ENCODE data around the gene IMMT. TPM values are rescaled to one million over a fixed set of nuclear protein-coding genes. Genes with fewer than 3 reads are reported as not detected.

Gene IMMT
- total and polyA plus RNA-seq, 9 of the 15 experiments (the other 6 are each of a cell fraction or from before 2014, with no cell fraction given), result 119 to 294 (median 140) TPM

DNA sequence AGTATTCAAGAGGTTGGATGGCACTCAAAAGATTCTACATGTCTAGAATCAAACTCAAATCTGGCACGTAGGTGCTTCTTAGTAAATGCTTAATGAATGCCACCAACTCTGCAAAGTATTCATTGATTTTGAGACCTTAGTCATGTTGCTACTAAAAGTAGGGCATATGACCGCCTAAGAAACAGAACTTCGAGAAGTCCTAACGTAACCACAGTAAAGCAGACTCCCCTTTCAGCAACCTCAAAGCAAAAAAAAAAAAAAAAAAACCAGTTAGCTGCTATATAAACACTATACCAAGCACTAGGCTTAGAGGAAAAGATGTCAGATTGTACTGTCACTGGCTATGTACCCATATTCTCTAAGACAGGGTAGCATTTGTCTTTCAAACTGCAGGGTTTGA lies 55.3 kb downstream of the IMMT start (continued):
- TF ChIP-seq, protein P1, sequence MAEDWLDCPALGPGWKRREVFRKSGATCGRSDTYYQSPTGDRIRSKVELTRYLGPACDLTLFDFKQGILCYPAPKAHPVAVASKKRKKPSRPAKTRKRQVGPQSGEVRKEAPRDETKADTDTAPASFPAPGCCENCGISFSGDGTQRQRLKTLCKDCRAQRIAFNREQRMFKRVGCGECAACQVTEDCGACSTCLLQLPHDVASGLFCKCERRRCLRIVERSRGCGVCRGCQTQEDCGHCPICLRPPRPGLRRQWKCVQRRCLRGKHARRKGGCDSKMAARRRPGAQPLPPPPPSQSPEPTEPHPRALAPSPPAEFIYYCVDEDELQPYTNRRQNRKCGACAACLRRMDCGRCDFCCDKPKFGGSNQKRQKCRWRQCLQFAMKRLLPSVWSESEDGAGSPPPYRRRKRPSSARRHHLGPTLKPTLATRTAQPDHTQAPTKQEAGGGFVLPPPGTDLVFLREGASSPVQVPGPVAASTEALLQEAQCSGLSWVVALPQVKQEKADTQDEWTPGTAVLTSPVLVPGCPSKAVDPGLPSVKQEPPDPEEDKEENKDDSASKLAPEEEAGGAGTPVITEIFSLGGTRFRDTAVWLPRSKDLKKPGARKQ (CRISPR knock-in tag; IDR thresholded peaks at IDR 0.05), result no peak
- TF ChIP-seq, protein P2, sequence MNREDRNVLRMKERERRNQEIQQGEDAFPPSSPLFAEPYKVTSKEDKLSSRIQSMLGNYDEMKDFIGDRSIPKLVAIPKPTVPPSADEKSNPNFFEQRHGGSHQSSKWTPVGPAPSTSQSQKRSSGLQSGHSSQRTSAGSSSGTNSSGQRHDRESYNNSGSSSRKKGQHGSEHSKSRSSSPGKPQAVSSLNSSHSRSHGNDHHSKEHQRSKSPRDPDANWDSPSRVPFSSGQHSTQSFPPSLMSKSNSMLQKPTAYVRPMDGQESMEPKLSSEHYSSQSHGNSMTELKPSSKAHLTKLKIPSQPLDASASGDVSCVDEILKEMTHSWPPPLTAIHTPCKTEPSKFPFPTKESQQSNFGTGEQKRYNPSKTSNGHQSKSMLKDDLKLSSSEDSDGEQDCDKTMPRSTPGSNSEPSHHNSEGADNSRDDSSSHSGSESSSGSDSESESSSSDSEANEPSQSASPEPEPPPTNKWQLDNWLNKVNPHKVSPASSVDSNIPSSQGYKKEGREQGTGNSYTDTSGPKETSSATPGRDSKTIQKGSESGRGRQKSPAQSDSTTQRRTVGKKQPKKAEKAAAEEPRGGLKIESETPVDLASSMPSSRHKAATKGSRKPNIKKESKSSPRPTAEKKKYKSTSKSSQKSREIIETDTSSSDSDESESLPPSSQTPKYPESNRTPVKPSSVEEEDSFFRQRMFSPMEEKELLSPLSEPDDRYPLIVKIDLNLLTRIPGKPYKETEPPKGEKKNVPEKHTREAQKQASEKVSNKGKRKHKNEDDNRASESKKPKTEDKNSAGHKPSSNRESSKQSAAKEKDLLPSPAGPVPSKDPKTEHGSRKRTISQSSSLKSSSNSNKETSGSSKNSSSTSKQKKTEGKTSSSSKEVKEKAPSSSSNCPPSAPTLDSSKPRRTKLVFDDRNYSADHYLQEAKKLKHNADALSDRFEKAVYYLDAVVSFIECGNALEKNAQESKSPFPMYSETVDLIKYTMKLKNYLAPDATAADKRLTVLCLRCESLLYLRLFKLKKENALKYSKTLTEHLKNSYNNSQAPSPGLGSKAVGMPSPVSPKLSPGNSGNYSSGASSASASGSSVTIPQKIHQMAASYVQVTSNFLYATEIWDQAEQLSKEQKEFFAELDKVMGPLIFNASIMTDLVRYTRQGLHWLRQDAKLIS (CRISPR knock-in tag; IDR thresholded peaks at IDR 0.05), result no peak
- no peak for TF ChIP-seq CREBBP (IDR thresholded peaks at IDR 0.05; ENCODE audit: low read depth, low read length)
- no peak for TF ChIP-seq NCOA2 (IDR thresholded peaks at IDR 0.05; ENCODE audit: partially characterized antibody in 2 of 2)
- no peak for TF ChIP-seq TEAD1 (CRISPR knock-in tag; IDR thresholded peaks at IDR 0.05)
- TF ChIP-seq, protein P3, sequence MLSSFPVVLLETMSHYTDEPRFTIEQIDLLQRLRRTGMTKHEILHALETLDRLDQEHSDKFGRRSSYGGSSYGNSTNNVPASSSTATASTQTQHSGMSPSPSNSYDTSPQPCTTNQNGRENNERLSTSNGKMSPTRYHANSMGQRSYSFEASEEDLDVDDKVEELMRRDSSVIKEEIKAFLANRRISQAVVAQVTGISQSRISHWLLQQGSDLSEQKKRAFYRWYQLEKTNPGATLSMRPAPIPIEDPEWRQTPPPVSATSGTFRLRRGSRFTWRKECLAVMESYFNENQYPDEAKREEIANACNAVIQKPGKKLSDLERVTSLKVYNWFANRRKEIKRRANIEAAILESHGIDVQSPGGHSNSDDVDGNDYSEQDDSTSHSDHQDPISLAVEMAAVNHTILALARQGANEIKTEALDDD (IDR thresholded peaks at IDR 0.05), result no peak
- no peak for TF ChIP-seq ARID1B (IDR thresholded peaks at IDR 0.05)
- TF ChIP-seq ZNF785 (CRISPR knock-in tag; IDR thresholded peaks at IDR 0.05), result no peak
- no peak for TF ChIP-seq SOX6 (IDR thresholded peaks at IDR 0.05)
- no peak for TF ChIP-seq EWSR1 (IDR thresholded peaks at IDR 0.05; ENCODE audit: borderline replicate concordance, low read depth, partially characterized antibody)

Measured in K562 (cell line).